ENCODE data around the gene ZNF646. TPM values are rescaled to one million over a fixed set of nuclear protein-coding genes. Genes with fewer than 3 reads are reported as not detected.

ZNF646 gene
- total and polyA plus RNA-seq, 2 of the 13 experiments (the other 11 are each of a cell fraction or from before 2014, with no cell fraction given): 3.4 to 10.9 TPM

GRCh38 chr16:31108035-31108793, 34.0 kb downstream of the ZNF646 start, which contains the start of gene BCKDK (continued):
- TF ChIP-seq MED8 (CRISPR knock-in tag; IDR thresholded peaks at IDR 0.05; ENCODE audit: insufficient replicate concordance) (no peak), ZNF556 (CRISPR knock-in tag; IDR thresholded peaks at IDR 0.05; ENCODE audit: borderline replicate concordance) (no peak; the same call in 1 of the 2 replicates), FOXA1 (IDR thresholded peaks at IDR 0.05) (no peak), FOXA1 (CRISPR knock-in tag; IDR thresholded peaks at IDR 0.05) (no peak), ZNF513 (CRISPR knock-in tag; conservative IDR thresholded peaks at IDR 0.05) (no peak), ZNF543 (CRISPR knock-in tag; IDR thresholded peaks at IDR 0.05) (no peak), SKIL (CRISPR knock-in tag; IDR thresholded peaks at IDR 0.05; ENCODE audit: borderline replicate concordance) (peak; percentile 67; the same call in 1 of the 2 replicates), PHB2 (IDR thresholded peaks at IDR 0.05; ENCODE audit: partially characterized antibody) (no peak), CENPX (CRISPR knock-in tag; IDR thresholded peaks at IDR 0.05) (no peak), ZNF326 (CRISPR knock-in tag; IDR thresholded peaks at IDR 0.05; ENCODE audit: borderline replicate concordance) (no peak), ZFP36L2 (CRISPR knock-in tag; IDR thresholded peaks at IDR 0.05) (no peak), GABPB1 (CRISPR knock-in tag; IDR thresholded peaks at IDR 0.05) (peak; percentile 94), ZIK1 (CRISPR knock-in tag; IDR thresholded peaks at IDR 0.05; ENCODE audit: borderline replicate concordance, low read depth) (peak; percentile 86), TBX3 (IDR thresholded peaks at IDR 0.05; ENCODE audit: borderline replicate concordance) (no peak), ZNF75D (CRISPR knock-in tag; IDR thresholded peaks at IDR 0.05; ENCODE audit: borderline replicate concordance) (no peak), KIAA2018 (CRISPR knock-in tag; IDR thresholded peaks at IDR 0.05; ENCODE audit: borderline replicate concordance) (no peak), ZNF709 (CRISPR knock-in tag; IDR thresholded peaks at IDR 0.05) (peak; percentile 93)
